ENCODE measurements around the gene PXDN.

DNA sequence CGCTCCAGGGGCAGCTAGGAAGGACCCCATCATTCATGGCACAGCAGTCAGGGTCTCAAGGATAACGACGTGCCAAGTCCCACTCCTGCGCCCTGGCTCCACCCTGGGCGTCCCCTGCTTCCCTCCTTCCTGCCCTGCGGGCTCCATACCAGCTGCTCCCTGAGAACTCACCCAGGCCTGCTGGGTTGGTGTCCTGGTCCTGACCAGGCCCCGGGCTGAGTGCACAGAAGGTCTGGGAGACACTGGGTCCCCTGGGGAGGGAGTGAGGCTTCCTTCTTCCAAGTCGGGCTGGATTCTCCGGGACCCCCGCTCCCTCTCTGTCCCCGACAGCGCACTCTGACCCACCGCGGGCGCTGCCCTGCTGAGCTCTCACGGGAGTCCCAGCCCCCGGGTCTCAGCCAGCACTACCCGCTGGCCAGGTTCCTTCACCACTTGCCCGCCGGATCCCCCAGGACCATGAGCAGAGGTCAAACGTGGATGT is 160.2 kb downstream of the PXDN start:
- TF ChIP-seq POLR2A (IDR thresholded peaks at IDR 0.05): no peak
- TF ChIP-seq, protein P1, sequence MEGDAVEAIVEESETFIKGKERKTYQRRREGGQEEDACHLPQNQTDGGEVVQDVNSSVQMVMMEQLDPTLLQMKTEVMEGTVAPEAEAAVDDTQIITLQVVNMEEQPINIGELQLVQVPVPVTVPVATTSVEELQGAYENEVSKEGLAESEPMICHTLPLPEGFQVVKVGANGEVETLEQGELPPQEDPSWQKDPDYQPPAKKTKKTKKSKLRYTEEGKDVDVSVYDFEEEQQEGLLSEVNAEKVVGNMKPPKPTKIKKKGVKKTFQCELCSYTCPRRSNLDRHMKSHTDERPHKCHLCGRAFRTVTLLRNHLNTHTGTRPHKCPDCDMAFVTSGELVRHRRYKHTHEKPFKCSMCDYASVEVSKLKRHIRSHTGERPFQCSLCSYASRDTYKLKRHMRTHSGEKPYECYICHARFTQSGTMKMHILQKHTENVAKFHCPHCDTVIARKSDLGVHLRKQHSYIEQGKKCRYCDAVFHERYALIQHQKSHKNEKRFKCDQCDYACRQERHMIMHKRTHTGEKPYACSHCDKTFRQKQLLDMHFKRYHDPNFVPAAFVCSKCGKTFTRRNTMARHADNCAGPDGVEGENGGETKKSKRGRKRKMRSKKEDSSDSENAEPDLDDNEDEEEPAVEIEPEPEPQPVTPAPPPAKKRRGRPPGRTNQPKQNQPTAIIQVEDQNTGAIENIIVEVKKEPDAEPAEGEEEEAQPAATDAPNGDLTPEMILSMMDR (IDR thresholded peaks at IDR 0.05): no peak
